Endodermal cell (in vitro differentiated cells): ENCODE data around the gene OR2V2. TPM values are rescaled to one million over a fixed set of nuclear protein-coding genes. Genes with fewer than 3 reads are reported as not detected.

ENCODE experiments used
- DNase-seq: peaks from one replicate; pipeline ENCODE4 v3.0.0-alpha.2; 2017
- H3K27ac ChIP-seq: 2 replicates; pipeline ENCODE4 v1.5.1; 2013; ENCODE audit warnings: mild to moderate bottlenecking, low read depth, low read length, moderate library complexity
- H3K27me3 ChIP-seq: 2 replicates; pipeline ENCODE4 v1.6.1; 2013; ENCODE audit warnings: mild to moderate bottlenecking, low read length, moderate library complexity; ENCODE audit not compliant: insufficient read depth, control insufficient read depth, poor library complexity, severe bottlenecking
- H3K36me3 ChIP-seq: 2 replicates; pipeline ENCODE4 v1.7.0; 2013; ENCODE audit warnings: mild to moderate bottlenecking, low read length, moderate library complexity; ENCODE audit not compliant: control insufficient read depth, insufficient read depth
- H3K4me1 ChIP-seq: one replicate; pipeline ENCODE4 v1.7.0; 2013; ENCODE audit warnings: low read length; ENCODE audit not compliant: control insufficient read depth, insufficient read depth
- H3K4me3 ChIP-seq: 2 replicates; pipeline ENCODE4 v1.5.1; 2013; ENCODE audit warnings: mild to moderate bottlenecking, low read length, moderate library complexity
- H3K9ac ChIP-seq: 2 replicates; pipeline ENCODE4 v1.6.1; 2013; ENCODE audit warnings: mild to moderate bottlenecking, low read length, moderate library complexity; ENCODE audit not compliant: poor library complexity, severe bottlenecking; ENCODE audit errors: extremely low read depth
- H3K9me3 ChIP-seq: 2 replicates; pipeline ENCODE4 v1.6.1; 2013; ENCODE audit warnings: mild to moderate bottlenecking, low read length, moderate library complexity; ENCODE audit not compliant: control insufficient read depth
- H3K27ac Mint-ChIP-seq: 2 replicates; pipeline ENCODE4 v1.8.0; 2020; ENCODE audit warnings: mixed read lengths
- H3K27me3 Mint-ChIP-seq: 2 replicates; pipeline ENCODE4 v1.8.0; 2021; ENCODE audit warnings: mild to moderate bottlenecking, mixed read lengths; ENCODE audit not compliant: insufficient read depth
- H3K36me3 Mint-ChIP-seq: 2 replicates; pipeline ENCODE4 v1.8.0; 2020; ENCODE audit warnings: low read depth, mixed read lengths
- H3K4me1 Mint-ChIP-seq: 2 replicates; pipeline ENCODE4 v1.8.0; 2020; ENCODE audit warnings: mixed read lengths
- H3K4me3 Mint-ChIP-seq: 2 replicates; pipeline ENCODE4 v1.8.0; 2020; ENCODE audit warnings: mild to moderate bottlenecking, moderate library complexity, mixed read lengths
- H3K9me3 Mint-ChIP-seq: 2 replicates; pipeline ENCODE4 v1.8.0; 2020; ENCODE audit warnings: mild to moderate bottlenecking, mixed read lengths
- CTCF ChIP-seq: fragments of 200-600 bp; sonication (generic); conservative IDR thresholded peaks from 2 replicates; pipeline ENCODE4 v1.5.0; 2021; ENCODE audit warnings: antibody characterized with exemption, mild to moderate bottlenecking
- WGBS, 2 experiments: methylation state at CpG; one replicate each; pipeline versions ENCODE4 v1.1.5 to v1.1.7; 2013; ENCODE audit warnings: missing lambda C conversion rate in 2 of 2, mixed read lengths in 1 of 2; ENCODE audit not compliant: insufficient coverage in 1 of 2, insufficient read length in 1 of 2; 5-methylcytosine and 5-hydroxymethylcytosine counted together
- total RNA-seq, 2 donors: library from RNA; stranded (reverse); fragmentation: NEBNext Ultra II Directional in 1 of 2; extraction: Animal tissue kit (Norgen Biotek cat#: 25700) in 1 of 2; gene quantifications; 2 replicates in 1 of 2; 3 replicates in 1 of 2; pipeline ENCODE4 v1.2.1, GENCODE V29; 2021

The OR2V2 gene
- total RNA-seq, 2 donors from 2014 or later = not detected

GRCh38 chr5:181130832-181131496 is 16.4 kb upstream of the OR2V2 start, which contains the start of gene OR2V1:
Gene OR2V1 (minus strand): TSS chr5:181131169. CDS start chr5:181125304, 5,865 bp downstream.
- no peak for TF ChIP-seq CTCF
- no peak for DNase-seq
- H3K4me1 ChIP-seq = no peaks in the 10 kb centered on the region
- no peak within 1 kb of the TSS for H3K27ac Mint-ChIP-seq
- no peaks in the 10 kb centered on the region for H3K36me3 ChIP-seq
- peaks cover 2% of the 10 kb centered on the region for H3K9me3 Mint-ChIP-seq
- H3K9me3 ChIP-seq = peaks cover 27% of the 10 kb centered on the region
- H3K4me3 ChIP-seq = no peak within 1 kb of the TSS
- H3K9ac ChIP-seq = no peak within 1 kb of the TSS
- H3K27me3 ChIP-seq = no peaks in the 10 kb centered on the region
- no peaks in the 10 kb centered on the region for H3K36me3 Mint-ChIP-seq
- peaks cover 47% of the 10 kb centered on the region for H3K27me3 Mint-ChIP-seq
- no peak within 1 kb of the TSS for H3K4me3 Mint-ChIP-seq
- H3K4me1 Mint-ChIP-seq = no peaks in the 10 kb centered on the region
- 66 to 78% methylated on average over 12 to 14 of the region's 14 CpGs for WGBS, 2 experiments
- H3K27ac ChIP-seq = no peak within 1 kb of the TSS

GRCh38 chr5:181131514-181131913 is 15.9 kb upstream of the OR2V2 start:
- H3K4me3 ChIP-seq = no peak overlapping the region
- H3K4me1 Mint-ChIP-seq = no peaks in the 10 kb centered on the region
- H3K4me1 ChIP-seq = no peaks in the 10 kb centered on the region
- H3K27me3 ChIP-seq = no peaks in the 10 kb centered on the region
- DNase-seq = no peak
- 70 to 85% methylated on average over 5 to 10 of the region's 11 CpGs for WGBS, 2 experiments
- H3K9me3 Mint-ChIP-seq = peaks cover 3% of the 10 kb centered on the region
- no peak overlapping the region for H3K27ac ChIP-seq
- no peaks in the 10 kb centered on the region for H3K36me3 Mint-ChIP-seq
- H3K27ac Mint-ChIP-seq = no peak overlapping the region
- H3K9me3 ChIP-seq = peaks cover 21% of the 10 kb centered on the region
- H3K27me3 Mint-ChIP-seq = peaks cover 45% of the 10 kb centered on the region
- TF ChIP-seq CTCF = no peak
- no peaks in the 10 kb centered on the region for H3K36me3 ChIP-seq
- no peak overlapping the region for H3K4me3 Mint-ChIP-seq
- H3K9ac ChIP-seq = no peak overlapping the region

GRCh38 chr5:181133083-181133482 is 14.3 kb upstream of the OR2V2 start:
- H3K9me3 Mint-ChIP-seq = peaks cover 16% of the 10 kb centered on the region
- H3K36me3 Mint-ChIP-seq = no peaks in the 10 kb centered on the region
- no peak overlapping the region for H3K4me3 Mint-ChIP-seq
- H3K36me3 ChIP-seq = no peaks in the 10 kb centered on the region
- no peak overlapping the region for H3K4me3 ChIP-seq
- H3K27ac Mint-ChIP-seq = no peak overlapping the region
- DNase-seq = no peak
- no peak overlapping the region for H3K27ac ChIP-seq
- H3K9ac ChIP-seq = no peak overlapping the region
- no peak for TF ChIP-seq CTCF
- no peaks in the 10 kb centered on the region for H3K27me3 ChIP-seq
- no peaks in the 10 kb centered on the region for H3K4me1 Mint-ChIP-seq
- no peaks in the 10 kb centered on the region for H3K4me1 ChIP-seq
- H3K9me3 ChIP-seq = peaks cover 20% of the 10 kb centered on the region
- peaks cover 34% of the 10 kb centered on the region for H3K27me3 Mint-ChIP-seq
- WGBS, 2 experiments = 76 to 86% methylated on average over 2 to 3 of the region's 3 CpGs
